Upper lobe of left lung (tissue), 6 donors: ENCODE measurements around the gene TAF10. TPM values are rescaled to one million over a fixed set of nuclear protein-coding genes. Genes with fewer than 3 reads are reported as not detected.
A peak's percentile ranks its signal among the peaks of the same experiment; 100 is the strongest.

Experiments used
- ATAC-seq, 2 donors: fragments of 200-7000 bp; cut with Tn5 transposase; one replicate each; pipeline ENCODE4 v1.9.1; 2022; ENCODE audit warnings: mild to moderate bottlenecking in 2 of 2, moderate library complexity in 2 of 2; ENCODE audit not compliant: low FRiP score in 2 of 2
- DNase-seq, 2 donors: peaks; one replicate each; pipeline ENCODE4 v3.0.0-alpha.2; 2019 to 2020
- H3K27ac ChIP-seq, 4 donors: fragments of 200-600 bp; sonication (generic); one replicate each; pipeline ENCODE4 v1.5.1; 2016 to 2019
- H3K27me3 ChIP-seq, 4 donors: fragments of 200-600 bp; sonication (generic); one replicate each; pipeline ENCODE4 v1.5.1; 2017 to 2019
- H3K36me3 ChIP-seq, 4 donors: fragments of 200-600 bp; sonication (generic); one replicate each; pipeline ENCODE4 v1.5.1; 2016 to 2019
- H3K4me1 ChIP-seq, 4 donors: fragments of 200-600 bp; sonication (generic); one replicate each; pipeline ENCODE4 v1.5.1; 2018 to 2019
- H3K4me3 ChIP-seq, 4 donors: fragments of 200-600 bp; sonication (generic); one replicate each; pipeline ENCODE4 v1.5.1; 2017 to 2019; ENCODE audit warnings: mild to moderate bottlenecking in 2 of 4, moderate library complexity in 1 of 4
- H3K9me3 ChIP-seq, 4 donors: fragments of 200-600 bp; sonication (generic); one replicate each; pipeline ENCODE4 v1.5.1; 2018 to 2019
- EP300 ChIP-seq, 4 donors: sonication (generic); formaldehyde crosslinking; IDR thresholded peaks; one replicate each; pipeline ENCODE4 v1.5.1; 2017; ENCODE audit warnings: antibody characterized with exemption in 4 of 4, control low read depth in 2 of 4
- POLR2A ChIP-seq, 4 donors: fragments of 450-650 bp; IDR thresholded peaks; one replicate each; pipeline ENCODE4 v1.5.1; 2016 to 2017; ENCODE audit warnings: antibody characterized with exemption in 4 of 4, mild to moderate bottlenecking in 2 of 4
- POLR2AphosphoS5 ChIP-seq, 2 donors: sonication (generic); formaldehyde crosslinking; IDR thresholded peaks; one replicate each; pipeline ENCODE4 v1.5.1; 2017; ENCODE audit warnings: antibody characterized with exemption in 2 of 2
- WGBS, 2 donors: methylation state at CpG; one replicate each; pipeline ENCODE4 v1.1.5; 2017 to 2018; 5-methylcytosine and 5-hydroxymethylcytosine counted together
- total RNA-seq, 6 donors: library from RNA; depleted of rRNA in 4 of 6; stranded (reverse); fragments of >200 nt in 4 of 6; gene quantifications; one replicate each; pipeline versions ENCODE4 v1.1.0 to v1.2.1, GENCODE V29; 2016 to 2021
- TF ChIP-seq, protein P1 (sequence below), 6 experiments: fragments of 450-650 bp in 4 of 6; fragments of 200-600 bp in 2 of 6; sonication (generic) in 2 of 6; IDR thresholded peaks; one replicate each; pipeline ENCODE4 v1.5.1; 2016 to 2019; ENCODE audit warnings: antibody characterized with exemption in 6 of 6
- donor health status: DM: no; HTN: no; CAD: no; lungs with moderate emphysema.
- donor health status: DM: no; HTN: yes; CAD: no; lungs with severe emphysema.

The TAF10 gene
- total RNA-seq, 6 donors from 2014 or later = 60.8 to 153 (median 96.5) TPM

GRCh38 chr11:6617315-6617781, 5.3 kb upstream of the TAF10 start:
- no peaks in the 10 kb centered on the region for H3K27me3 ChIP-seq
- TF ChIP-seq POLR2A (IDR thresholded peaks at IDR 0.05) (no peak), POLR2AphosphoS5 (IDR thresholded peaks at IDR 0.05) (no peak), EP300 (IDR thresholded peaks at IDR 0.05) (no peak)
- TF ChIP-seq, protein P1, sequence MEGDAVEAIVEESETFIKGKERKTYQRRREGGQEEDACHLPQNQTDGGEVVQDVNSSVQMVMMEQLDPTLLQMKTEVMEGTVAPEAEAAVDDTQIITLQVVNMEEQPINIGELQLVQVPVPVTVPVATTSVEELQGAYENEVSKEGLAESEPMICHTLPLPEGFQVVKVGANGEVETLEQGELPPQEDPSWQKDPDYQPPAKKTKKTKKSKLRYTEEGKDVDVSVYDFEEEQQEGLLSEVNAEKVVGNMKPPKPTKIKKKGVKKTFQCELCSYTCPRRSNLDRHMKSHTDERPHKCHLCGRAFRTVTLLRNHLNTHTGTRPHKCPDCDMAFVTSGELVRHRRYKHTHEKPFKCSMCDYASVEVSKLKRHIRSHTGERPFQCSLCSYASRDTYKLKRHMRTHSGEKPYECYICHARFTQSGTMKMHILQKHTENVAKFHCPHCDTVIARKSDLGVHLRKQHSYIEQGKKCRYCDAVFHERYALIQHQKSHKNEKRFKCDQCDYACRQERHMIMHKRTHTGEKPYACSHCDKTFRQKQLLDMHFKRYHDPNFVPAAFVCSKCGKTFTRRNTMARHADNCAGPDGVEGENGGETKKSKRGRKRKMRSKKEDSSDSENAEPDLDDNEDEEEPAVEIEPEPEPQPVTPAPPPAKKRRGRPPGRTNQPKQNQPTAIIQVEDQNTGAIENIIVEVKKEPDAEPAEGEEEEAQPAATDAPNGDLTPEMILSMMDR (IDR thresholded peaks at IDR 0.05) = no peak
- H3K4me1 ChIP-seq = peaks cover 24 to 39% (median 36%) of the 10 kb centered on the region in 4 donors
- H3K9me3 ChIP-seq = no peaks in the 10 kb centered on the region
- ATAC-seq (no peak), DNase-seq (no peak)
- H3K36me3 ChIP-seq = peaks cover 0 to 28% (median 16%) of the 10 kb centered on the region in 4 donors
- peak overlapping the region in 3 of 4 donors; percentile 88 to 97 (median 90) for H3K27ac ChIP-seq
- WGBS, 2 donors = 48 to 69% methylated on average over 3 to 5 of the region's 5 CpGs
- H3K4me3 ChIP-seq = peak overlapping the region in 2 of 4 donors; percentile 68 to 76

DNA sequence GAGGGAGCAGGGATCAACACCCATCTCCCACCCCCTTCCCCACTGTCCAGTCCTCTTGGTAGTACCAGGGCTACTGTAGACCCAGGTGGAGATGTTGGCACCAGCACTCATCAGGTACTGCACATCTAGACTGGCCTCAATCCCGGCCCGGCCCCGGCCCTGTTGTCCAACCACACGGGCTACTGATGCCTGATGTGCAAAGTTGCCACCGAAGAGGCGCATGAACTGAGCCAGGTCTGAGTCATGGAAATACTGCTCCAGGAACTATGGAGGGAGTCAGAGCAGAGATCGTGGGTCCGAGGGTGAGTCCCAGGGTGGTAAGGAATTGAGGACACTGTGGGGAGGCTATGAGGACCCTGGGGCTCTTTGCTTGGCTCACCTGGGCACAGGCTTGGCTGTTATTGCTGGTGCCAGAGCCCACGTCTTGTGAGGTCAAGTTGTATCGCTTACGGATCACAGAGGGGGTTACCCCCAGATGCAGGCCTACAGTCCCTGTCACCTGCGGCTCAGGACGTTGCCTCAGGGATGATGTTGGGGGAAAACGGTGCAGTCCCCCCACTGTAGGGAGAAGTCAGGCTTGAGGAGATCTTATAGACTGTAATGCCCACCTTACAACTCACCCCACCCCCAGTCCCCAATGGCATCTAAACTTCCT, 4.7 kb upstream of the TAF10 start:
- no peak overlapping the region for H3K4me3 ChIP-seq
- TF ChIP-seq POLR2A (IDR thresholded peaks at IDR 0.05) = no peak
- no peak for TF ChIP-seq EP300 (IDR thresholded peaks at IDR 0.05)
- TF ChIP-seq POLR2AphosphoS5 (IDR thresholded peaks at IDR 0.05) = no peak
- TF ChIP-seq, protein P1 (IDR thresholded peaks at IDR 0.05) = no peak

DNA sequence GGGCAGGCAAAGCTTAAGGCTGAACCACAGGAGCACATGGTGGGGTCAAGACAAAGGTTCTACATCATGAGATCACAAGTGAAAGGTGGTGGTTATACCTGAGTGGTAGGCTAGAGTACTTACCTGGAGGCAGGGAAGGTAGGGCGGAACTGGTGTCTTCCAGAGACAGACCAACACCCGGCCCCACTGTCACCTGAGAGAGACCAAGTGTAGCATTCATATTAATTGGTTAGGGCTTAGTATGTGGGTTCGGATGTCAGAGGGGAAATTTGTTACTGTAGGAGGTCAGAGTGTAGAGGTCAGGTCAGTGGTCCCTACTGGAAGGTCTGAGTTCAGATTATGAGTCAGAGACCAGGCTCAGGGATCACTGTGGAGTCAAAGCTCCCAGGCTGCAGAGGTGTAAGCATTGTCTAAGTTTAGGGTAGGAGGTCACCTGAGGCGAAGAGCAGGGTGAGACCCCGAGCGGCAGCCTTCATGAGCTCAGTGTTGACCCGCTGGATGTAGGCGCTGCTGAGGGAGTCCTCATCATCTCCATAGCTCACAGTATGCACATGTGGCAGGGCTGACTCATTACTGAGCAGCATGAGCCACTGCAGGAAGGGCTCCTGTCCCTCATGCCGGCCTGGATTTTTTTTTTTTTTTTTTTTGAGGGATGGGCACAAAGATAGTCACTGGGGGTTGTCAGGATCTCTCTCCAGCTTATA, 4.0 kb upstream of the TAF10 start:
- no peak overlapping the region for H3K27ac ChIP-seq
- no peak for DNase-seq

More for the DNA sequence above, 4.7 kb upstream of the TAF10 start:
- ATAC-seq (no peak), DNase-seq (peak in 1 of 2 donors; percentile 73)
- Histone ChIP-seq H3K36me3 (peaks cover 0 to 28% (median 16%) of the 10 kb centered on the region in 4 donors), H3K4me1 (peaks cover 24 to 39% (median 36%) of the 10 kb centered on the region in 4 donors), H3K27ac (peak overlapping the region in 1 of 4 donors; percentile 97), H3K27me3 (no peaks in the 10 kb centered on the region), H3K9me3 (no peaks in the 10 kb centered on the region)
- WGBS, 2 donors = 93 to 95% methylated on average over 14 of the region's 14 CpGs

GRCh38 chr11:6615046-6615445, 3.0 kb upstream of the TAF10 start:
- peaks cover 36 to 56% (median 47%) of the 10 kb centered on the region in 4 donors for H3K4me1 ChIP-seq
- no peak for TF ChIP-seq EP300 (IDR thresholded peaks at IDR 0.05)
- no peak for TF ChIP-seq POLR2AphosphoS5 (IDR thresholded peaks at IDR 0.05)
- TF ChIP-seq, protein P1 (IDR thresholded peaks at IDR 0.05) = no peak
- no peak for TF ChIP-seq POLR2A (IDR thresholded peaks at IDR 0.05)
- no peaks in the 10 kb centered on the region for H3K27me3 ChIP-seq
- WGBS, 2 donors = 95 to 99% methylated on average over 4 to 5 of the region's 5 CpGs
- H3K36me3 ChIP-seq = peaks cover 11 to 42% (median 26%) of the 10 kb centered on the region in 4 donors
- no peak overlapping the region for H3K27ac ChIP-seq
- H3K4me3 ChIP-seq = no peak overlapping the region
- DNase-seq (no peak), ATAC-seq (no peak)
- no peaks in the 10 kb centered on the region for H3K9me3 ChIP-seq

More for the DNA sequence above, 4.0 kb upstream of the TAF10 start:
- Histone ChIP-seq H3K9me3 (no peaks in the 10 kb centered on the region), H3K4me1 (peaks cover 30 to 46% (median 41%) of the 10 kb centered on the region in 4 donors), H3K36me3 (peaks cover under 1 to 32% (median 17%) of the 10 kb centered on the region in 4 donors), H3K4me3 (no peak overlapping the region), H3K27me3 (no peaks in the 10 kb centered on the region)
- TF ChIP-seq, protein P1 (IDR thresholded peaks at IDR 0.05) = no peak
- no peak for TF ChIP-seq POLR2A (IDR thresholded peaks at IDR 0.05)
- no peak for TF ChIP-seq POLR2AphosphoS5 (IDR thresholded peaks at IDR 0.05)
- no peak for TF ChIP-seq EP300 (IDR thresholded peaks at IDR 0.05)
- 88 to 95% methylated on average over 9 of the region's 9 CpGs for WGBS, 2 donors
- ATAC-seq = no peak
